Nucleus accumbens (tissue), 56 donors: Measurements from ENCODE around the gene EMID1.

Experiments
- DNase-seq, 56 donors: peaks; one replicate each; lab custom pipeline; 2025; lab: John Stamatoyannopoulos, UW

Gene EMID1

DNA sequence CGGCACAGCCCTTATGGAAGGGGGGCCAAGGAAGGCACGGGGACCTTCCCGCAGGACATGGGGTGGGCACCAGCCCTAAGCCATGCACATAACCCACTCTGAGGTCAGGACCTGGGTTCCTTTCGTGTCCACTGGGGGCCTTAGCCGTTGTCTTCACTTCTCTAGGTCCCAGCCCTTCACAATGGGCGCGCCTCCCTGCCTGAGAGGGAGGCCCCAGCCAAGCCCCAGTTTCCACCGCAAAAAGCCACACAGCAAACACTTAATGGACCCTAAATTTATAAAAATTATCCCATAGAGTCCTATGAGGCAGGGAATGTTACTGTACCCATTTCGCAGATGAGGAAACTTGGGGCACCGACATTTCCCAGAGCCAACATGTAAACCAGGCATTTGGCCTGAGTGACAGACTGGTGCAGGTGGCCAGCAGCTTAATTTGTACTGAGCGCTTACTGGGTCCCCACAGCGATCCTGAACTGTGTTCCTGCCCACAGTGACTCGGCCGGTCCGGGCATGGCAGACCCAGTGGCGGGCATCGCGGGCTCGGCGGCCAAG is 102.0 kb downstream of the EMID1 start:
- no peak for DNase-seq

DNA sequence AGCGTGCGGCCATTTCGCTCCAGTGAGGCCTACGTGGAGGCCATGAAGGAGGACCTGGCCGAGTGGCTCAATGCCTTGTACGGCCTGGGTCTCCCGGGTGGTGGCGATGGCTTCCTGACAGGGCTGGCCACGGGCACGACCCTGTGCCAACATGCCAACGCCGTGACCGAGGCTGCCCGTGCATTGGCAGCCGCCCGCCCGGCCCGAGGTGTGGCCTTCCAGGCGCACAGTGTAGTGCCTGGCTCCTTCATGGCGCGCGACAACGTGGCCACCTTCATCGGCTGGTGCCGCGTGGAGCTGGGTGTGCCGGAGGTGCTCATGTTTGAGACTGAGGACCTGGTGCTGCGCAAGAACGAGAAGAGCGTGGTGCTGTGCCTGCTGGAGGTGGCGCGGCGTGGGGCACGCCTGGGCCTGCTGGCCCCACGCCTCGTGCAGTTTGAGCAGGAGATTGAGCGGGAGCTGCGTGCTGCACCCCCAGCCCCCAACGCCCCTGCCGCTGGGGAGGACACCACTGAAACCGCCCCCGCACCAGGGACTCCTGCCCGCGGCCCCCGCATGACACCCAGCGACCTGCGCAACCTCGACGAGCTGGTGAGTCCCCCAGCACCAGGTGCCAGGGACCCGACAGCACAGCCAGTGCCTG is 102.6 kb downstream of the EMID1 start:
- no peak for DNase-seq

DNA sequence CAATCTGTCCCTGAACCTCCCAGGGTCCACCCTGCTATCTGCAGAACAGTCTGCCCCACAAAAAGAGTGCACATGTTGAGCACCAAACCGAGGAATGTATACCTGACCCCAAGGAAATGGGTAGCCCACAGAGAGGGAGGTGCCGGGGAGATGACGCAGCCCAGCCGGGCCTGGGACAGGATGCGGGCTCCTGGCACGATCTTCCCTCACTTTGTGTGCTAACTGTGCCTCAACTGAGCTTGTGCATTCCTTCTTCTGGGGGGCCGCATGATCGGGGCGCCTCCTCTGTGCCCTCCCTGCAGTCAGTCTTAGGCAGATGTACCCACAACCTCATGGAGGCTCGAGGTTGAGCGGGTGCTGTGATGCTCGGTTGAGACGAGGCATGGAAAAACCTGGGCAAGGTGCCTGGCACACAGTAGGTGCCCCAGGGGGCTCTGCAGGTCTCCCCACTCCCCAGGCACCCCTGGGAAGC is 103.1 kb downstream of the EMID1 start:
- DNase-seq: no peak
